NT2/D1 (cell line): ENCODE measurements around the gene PIP5K1A.
A peak's percentile ranks its signal among the peaks of the same experiment; 100 is the strongest.

Experiments
- DNase-seq: peaks from one replicate; pipeline ENCODE4 v3.0.0-alpha.2; 2011; ENCODE audit warnings: low read depth, low spot score
- H3K27me3 ChIP-seq: 2 replicates; pipeline ENCODE4 v1.6.0; 2011; ENCODE audit warnings: mild to moderate bottlenecking; ENCODE audit not compliant: insufficient read length, insufficient read depth
- H3K36me3 ChIP-seq: 2 replicates; pipeline ENCODE4 v1.6.1; 2011; ENCODE audit warnings: mild to moderate bottlenecking, low read length, mixed read lengths; ENCODE audit not compliant: insufficient read depth, insufficient read length
- H3K4me1 ChIP-seq: 2 replicates; pipeline ENCODE4 v1.5.1; 2011; ENCODE audit not compliant: insufficient read depth, insufficient read length
- H3K4me3 ChIP-seq: 2 replicates; pipeline ENCODE4 v1.5.1; 2011; ENCODE audit warnings: low read depth; ENCODE audit not compliant: insufficient read length
- H3K9ac ChIP-seq: 2 replicates; pipeline ENCODE4 v1.6.0; 2011; ENCODE audit warnings: low read depth; ENCODE audit not compliant: insufficient read length
- H3K9me3 ChIP-seq: 2 replicates; pipeline ENCODE4 v1.5.1; 2011; ENCODE audit warnings: mild to moderate bottlenecking, low read length; ENCODE audit not compliant: insufficient read depth
- SUZ12 ChIP-seq: IDR thresholded peaks from 2 replicates; pipeline ENCODE4 v1.6.1; 2011; ENCODE audit not compliant: insufficient read length, insufficient read depth; ENCODE audit errors: extremely low read depth
- YY1 ChIP-seq: IDR thresholded peaks from 2 replicates; pipeline ENCODE4 v1.6.1; 2011; ENCODE audit not compliant: insufficient read length, insufficient read depth
- ZNF274 ChIP-seq: IDR thresholded peaks from 2 replicates; pipeline ENCODE4 v1.6.1; 2011; ENCODE audit warnings: mild to moderate bottlenecking, low read depth, low read length

The PIP5K1A gene, protein sequence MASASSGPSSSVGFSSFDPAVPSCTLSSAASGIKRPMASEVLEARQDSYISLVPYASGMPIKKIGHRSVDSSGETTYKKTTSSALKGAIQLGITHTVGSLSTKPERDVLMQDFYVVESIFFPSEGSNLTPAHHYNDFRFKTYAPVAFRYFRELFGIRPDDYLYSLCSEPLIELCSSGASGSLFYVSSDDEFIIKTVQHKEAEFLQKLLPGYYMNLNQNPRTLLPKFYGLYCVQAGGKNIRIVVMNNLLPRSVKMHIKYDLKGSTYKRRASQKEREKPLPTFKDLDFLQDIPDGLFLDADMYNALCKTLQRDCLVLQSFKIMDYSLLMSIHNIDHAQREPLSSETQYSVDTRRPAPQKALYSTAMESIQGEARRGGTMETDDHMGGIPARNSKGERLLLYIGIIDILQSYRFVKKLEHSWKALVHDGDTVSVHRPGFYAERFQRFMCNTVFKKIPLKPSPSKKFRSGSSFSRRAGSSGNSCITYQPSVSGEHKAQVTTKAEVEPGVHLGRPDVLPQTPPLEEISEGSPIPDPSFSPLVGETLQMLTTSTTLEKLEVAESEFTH

DNA sequence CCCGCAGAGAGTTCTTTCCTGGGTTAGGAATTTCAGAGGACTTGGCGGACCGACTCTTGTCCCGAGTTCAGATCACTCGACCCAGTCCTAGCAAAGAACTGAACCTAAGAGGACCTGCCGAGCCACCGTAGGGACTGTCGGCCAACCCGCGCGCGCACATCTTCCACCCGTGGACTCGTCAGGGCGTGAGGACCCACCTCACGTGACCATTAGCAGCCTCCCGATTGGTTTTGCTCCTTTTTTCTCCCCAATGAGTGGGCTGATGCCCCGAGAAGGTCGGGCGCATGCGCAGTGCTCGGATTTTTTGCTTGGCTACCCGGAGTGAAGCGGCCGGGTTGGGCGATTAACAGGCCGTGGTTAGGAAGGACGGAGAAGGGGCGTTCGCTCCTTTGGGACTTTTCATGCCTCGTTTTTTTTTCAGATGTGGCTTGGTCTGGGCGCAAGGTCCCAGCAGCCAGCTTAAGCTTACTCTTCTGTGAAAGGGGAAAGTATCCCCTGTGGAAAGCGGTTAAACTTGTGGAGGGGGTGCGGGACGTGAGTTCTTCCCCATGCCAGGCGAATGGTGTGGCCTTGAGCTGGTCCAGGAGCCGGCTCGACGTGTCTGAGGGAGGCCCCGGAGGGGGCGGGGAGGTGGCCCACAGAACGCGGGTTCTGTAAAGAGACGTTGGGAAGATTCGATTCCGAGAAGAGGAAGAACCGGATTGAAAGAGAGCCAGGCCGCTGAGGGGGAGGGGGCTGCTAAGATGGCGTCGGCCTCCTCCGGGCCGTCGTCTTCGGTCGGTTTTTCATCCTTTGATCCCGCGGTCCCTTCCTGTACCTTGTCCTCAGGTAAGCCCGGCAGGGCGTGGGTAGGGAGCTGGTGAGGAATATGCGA is at the start of gene PIP5K1A:
Gene PIP5K1A, plus strand, starts transcription at position 299 of the 874 bp plus-strand sequence. Its CDS starts 445 bp downstream, at position 744.
- peak within 1 kb of the TSS; percentile 99 for H3K9ac ChIP-seq
- H3K9me3 ChIP-seq = no peaks in the 10 kb centered on the region
- H3K36me3 ChIP-seq = peaks cover 24% of the 10 kb centered on the region
- H3K4me1 ChIP-seq = peaks cover 3% of the 10 kb centered on the region
- no peak for TF ChIP-seq SUZ12
- peak; percentile 83 for TF ChIP-seq YY1
- TF ChIP-seq ZNF274 = no peak
- peak; percentile 96 for DNase-seq
- H3K27me3 ChIP-seq = no peaks in the 10 kb centered on the region
- peak within 1 kb of the TSS; percentile 99 for H3K4me3 ChIP-seq

DNA sequence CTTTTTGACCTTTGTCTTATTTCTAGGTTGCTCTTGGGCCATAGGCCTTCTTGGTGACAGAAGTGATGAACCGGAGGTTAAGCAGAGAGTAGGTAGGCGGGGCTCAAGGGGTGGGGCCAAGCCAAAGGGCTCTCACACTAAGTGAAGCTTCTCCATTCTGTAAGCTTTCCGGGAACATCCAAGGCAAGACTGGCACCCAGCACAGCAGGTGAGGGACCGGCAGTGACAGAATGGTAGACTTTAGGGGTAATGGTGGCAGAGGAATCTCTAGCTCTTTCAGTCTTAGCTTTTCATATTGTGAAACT is 41.9 kb upstream of the PIP5K1A start, which contains the start of gene TNFAIP8L2:
Gene TNFAIP8L2, plus strand, starts transcription at position 135 of the 305 bp plus-strand sequence. CDS start 2,049 bp downstream, outside the sequence.
- H3K9ac ChIP-seq = no peak within 1 kb of the TSS
- H3K4me1 ChIP-seq = peaks cover 8% of the 10 kb centered on the region
- peaks cover 43% of the 10 kb centered on the region for H3K36me3 ChIP-seq
- H3K27me3 ChIP-seq = no peaks in the 10 kb centered on the region
- TF ChIP-seq ZNF274 (no peak), SUZ12 (no peak), YY1 (no peak)
- H3K9me3 ChIP-seq = no peaks in the 10 kb centered on the region
- H3K4me3 ChIP-seq = no peak within 1 kb of the TSS
- no peak for DNase-seq

DNA sequence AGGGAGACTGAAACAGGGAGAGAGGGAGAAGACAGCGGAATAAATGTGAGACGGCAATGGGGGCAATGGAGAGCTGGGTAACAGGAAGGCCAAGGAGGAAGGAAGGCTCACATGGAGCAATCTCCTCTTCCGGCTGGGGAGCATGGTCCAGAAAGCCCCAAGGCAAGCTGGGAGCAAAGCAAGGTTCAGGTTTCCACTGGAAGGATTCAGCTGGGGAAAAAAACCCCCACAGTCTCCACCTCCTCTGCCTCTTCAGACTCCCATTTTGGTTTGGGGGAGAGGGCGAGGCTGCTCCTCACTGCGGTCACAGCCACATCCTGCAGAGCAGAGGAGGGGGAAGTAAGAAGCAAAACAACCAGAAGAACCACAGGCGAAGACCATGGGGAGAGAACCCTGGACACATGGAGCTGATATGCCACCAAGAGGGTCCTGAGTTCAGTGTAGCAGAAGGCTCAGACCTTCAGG is 41.3 kb upstream of the PIP5K1A start:
- no peak overlapping the region for H3K4me3 ChIP-seq
- H3K36me3 ChIP-seq = peaks cover 49% of the 10 kb centered on the region
- DNase-seq = no peak
- H3K9ac ChIP-seq = no peak overlapping the region
- H3K4me1 ChIP-seq = peaks cover 8% of the 10 kb centered on the region
- no peak for TF ChIP-seq YY1
- no peak for TF ChIP-seq SUZ12
- TF ChIP-seq ZNF274 = no peak
- no peaks in the 10 kb centered on the region for H3K9me3 ChIP-seq
- no peaks in the 10 kb centered on the region for H3K27me3 ChIP-seq

DNA sequence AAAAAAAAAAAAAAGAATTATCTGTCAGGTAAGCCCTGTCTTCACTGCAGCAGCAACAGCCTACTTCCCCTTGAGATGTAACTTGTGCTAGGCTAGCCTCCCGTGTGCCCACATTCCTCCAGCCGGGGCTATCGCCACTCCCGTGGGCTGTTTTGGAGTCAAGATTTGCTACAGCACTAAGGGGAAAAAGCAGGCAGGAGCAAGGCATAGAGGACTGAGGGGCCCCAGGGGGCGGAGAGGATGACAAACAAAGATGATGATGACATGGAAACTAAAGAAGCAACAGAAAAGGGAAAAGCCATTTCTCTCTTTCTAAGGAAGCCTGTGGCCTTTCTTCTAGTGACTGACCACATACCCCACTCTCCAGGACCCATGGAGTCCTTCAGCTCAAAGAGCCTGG is 40.0 kb upstream of the PIP5K1A start:
- Histone ChIP-seq H3K36me3 (peaks cover 51% of the 10 kb centered on the region), H3K4me1 (peaks cover 8% of the 10 kb centered on the region), H3K27me3 (no peaks in the 10 kb centered on the region), H3K9ac (no peak overlapping the region), H3K9me3 (no peaks in the 10 kb centered on the region), H3K4me3 (no peak overlapping the region)
- TF ChIP-seq ZNF274 = no peak
- TF ChIP-seq SUZ12 = no peak
- no peak for TF ChIP-seq YY1
- no peak for DNase-seq

DNA sequence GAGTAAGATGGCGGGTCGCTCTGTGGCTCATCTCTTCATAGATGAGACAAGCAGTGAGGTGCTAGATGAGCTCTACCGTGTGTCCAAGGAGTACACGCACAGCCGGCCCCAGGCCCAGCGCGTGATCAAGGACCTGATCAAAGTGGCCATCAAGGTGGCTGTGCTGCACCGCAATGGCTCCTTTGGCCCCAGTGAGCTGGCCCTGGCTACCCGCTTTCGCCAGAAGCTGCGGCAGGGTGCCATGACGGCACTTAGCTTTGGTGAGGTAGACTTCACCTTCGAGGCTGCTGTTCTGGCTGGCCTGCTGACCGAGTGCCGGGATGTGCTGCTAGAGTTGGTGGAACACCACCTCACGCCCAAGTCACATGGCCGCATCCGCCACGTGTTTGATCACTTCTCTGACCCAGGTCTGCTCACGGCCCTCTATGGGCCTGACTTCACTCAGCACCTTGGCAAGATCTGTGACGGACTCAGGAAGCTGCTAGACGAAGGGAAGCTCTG is 39.6 kb upstream of the PIP5K1A start:
- Histone ChIP-seq H3K4me3 (no peak overlapping the region), H3K36me3 (peaks cover 51% of the 10 kb centered on the region)
- no peak for TF ChIP-seq SUZ12
- TF ChIP-seq YY1 = no peak
- TF ChIP-seq ZNF274 = no peak

DNA sequence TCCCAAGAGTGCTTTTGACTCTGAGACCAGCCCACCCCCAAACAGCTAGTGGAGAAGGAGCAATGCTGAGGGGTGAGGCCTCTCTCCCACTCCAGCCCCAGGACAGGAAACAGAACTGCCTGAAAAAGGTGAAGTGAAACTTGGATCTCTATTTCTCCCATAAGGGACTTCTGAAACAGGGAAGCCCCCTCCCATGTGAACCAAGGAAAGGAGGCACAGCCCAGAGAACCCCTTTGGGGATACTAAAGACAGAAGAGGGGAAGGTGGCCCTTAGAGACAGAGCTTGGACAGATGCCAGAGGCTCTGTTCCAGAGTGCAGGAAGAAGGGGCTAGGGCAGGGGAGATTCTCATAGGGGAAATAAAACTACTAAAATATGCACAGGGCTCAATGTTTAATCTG is 39.0 kb upstream of the PIP5K1A start:
- no peak for TF ChIP-seq YY1
- no peak for TF ChIP-seq SUZ12
- TF ChIP-seq ZNF274 = no peak
- DNase-seq = no peak
- H3K4me3 ChIP-seq = no peak overlapping the region
- no peak overlapping the region for H3K9ac ChIP-seq
- no peaks in the 10 kb centered on the region for H3K27me3 ChIP-seq
- H3K9me3 ChIP-seq = no peaks in the 10 kb centered on the region
- peaks cover 8% of the 10 kb centered on the region for H3K4me1 ChIP-seq
- peaks cover 54% of the 10 kb centered on the region for H3K36me3 ChIP-seq

More for the DNA sequence above, 39.6 kb upstream of the PIP5K1A start:
- Histone ChIP-seq H3K4me1 (peaks cover 8% of the 10 kb centered on the region), H3K9ac (no peak overlapping the region), H3K27me3 (no peaks in the 10 kb centered on the region), H3K9me3 (no peaks in the 10 kb centered on the region)
- no peak for DNase-seq
